HUDEP-2 (cell line): ENCODE measurements around the gene MICAL2.

Experiments used
- DNase-seq, 76 experiments: peaks; one replicate each; lab custom pipeline; 2025; ENCODE audit not compliant: unreplicated experiment in 76 of 76; lab: John Stamatoyannopoulos, UW

MICAL2 gene

GRCh38 chr11:12278766-12279671, 168.6 kb downstream of the MICAL2 start:
- no peak for DNase-seq

- DNase-seq: no peak
Observed at GRCh38 chr11:12279672-12280108, 169.3 kb downstream of the MICAL2 start.

GRCh38 chr11:12280199-12280837, 169.9 kb downstream of the MICAL2 start:
- DNase-seq: no peak

- no peak for DNase-seq
Observed at GRCh38 chr11:12280838-12281565, 170.6 kb downstream of the MICAL2 start.

- peak in 67 of 76 experiments; percentile 6 to 79 (median 54) for DNase-seq
Observed at GRCh38 chr11:12281571-12282478, 171.4 kb downstream of the MICAL2 start.

- DNase-seq: no peak
Observed at GRCh38 chr11:12282676-12283075, 172.3 kb downstream of the MICAL2 start.

GRCh38 chr11:12284316-12285050, 174.1 kb downstream of the MICAL2 start:
- no peak for DNase-seq

GRCh38 chr11:12285106-12285505, 174.7 kb downstream of the MICAL2 start:
- no peak for DNase-seq

- DNase-seq: no peak
Observed at GRCh38 chr11:12285811-12286222, 175.4 kb downstream of the MICAL2 start.

- no peak for DNase-seq
Observed at GRCh38 chr11:12286606-12287005, 176.2 kb downstream of the MICAL2 start.

- no peak for DNase-seq
Observed at GRCh38 chr11:12287009-12287373, 176.6 kb downstream of the MICAL2 start.

- peak in 4 of 76 experiments; percentile 3 to 15 (median 10) for DNase-seq
Observed at GRCh38 chr11:12287374-12288211, 177.2 kb downstream of the MICAL2 start.

GRCh38 chr11:12288212-12288930, 178.0 kb downstream of the MICAL2 start:
- peak in 44 of 76 experiments; percentile 3 to 62 (median 32) for DNase-seq

GRCh38 chr11:12288931-12289666, 178.7 kb downstream of the MICAL2 start:
- DNase-seq: no peak

GRCh38 chr11:12289667-12290476, 179.5 kb downstream of the MICAL2 start:
- no peak for DNase-seq

- DNase-seq: no peak
Observed at GRCh38 chr11:12290477-12290922, 180.1 kb downstream of the MICAL2 start.
